DMS53 treated with DMSO at 0.1 percent for 48 hours (cell line): Measurements from ENCODE around the gene CTNNA3.
A peak's percentile ranks its signal among the peaks of the same experiment; 100 is the strongest.

Source experiments
- DNase-seq: peaks from one replicate; lab custom pipeline; 2025; ENCODE audit not compliant: unreplicated experiment; lab: John Stamatoyannopoulos, UW

Gene CTNNA3

DNA sequence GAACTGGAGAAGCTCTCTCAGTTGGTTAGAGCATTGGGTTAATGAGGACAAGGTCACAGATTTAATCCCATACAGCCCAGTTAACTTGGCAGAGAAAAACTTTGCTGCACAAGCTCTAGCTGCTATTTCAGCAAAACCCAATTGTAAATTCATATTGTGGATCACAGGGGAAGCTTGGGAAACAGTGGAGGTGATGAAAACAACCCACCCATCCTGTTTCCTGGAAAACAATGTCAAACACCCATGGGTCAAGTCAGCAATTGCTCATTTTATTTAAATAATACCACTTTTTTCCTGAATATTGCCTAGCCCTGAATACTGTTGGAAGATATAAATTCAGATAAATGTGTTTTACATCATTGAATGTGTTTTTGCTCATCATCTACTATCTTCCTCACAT is 1670.8 kb downstream of the CTNNA3 start:
- no peak for DNase-seq

DNA sequence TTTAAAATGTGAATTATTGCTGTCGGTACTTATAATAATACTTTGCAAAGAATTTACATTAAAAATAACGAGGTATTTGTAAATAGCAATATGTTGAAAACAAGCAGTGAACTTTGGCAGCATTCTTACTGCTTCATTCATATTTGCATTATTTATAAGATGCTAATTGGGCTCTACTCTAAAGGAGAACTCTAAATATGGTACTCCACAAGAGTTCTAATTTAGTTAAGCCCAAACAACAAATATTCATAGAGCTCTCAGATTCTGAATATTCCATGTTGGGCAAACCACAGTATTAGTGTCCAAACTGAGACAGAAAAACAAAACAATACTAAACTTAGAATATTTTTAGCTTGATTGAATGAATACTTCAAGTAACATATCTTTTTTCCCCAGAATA is 1674.6 kb downstream of the CTNNA3 start:
- no peak for DNase-seq

GRCh38 chr10:66008221-66008620 is 1687.8 kb downstream of the CTNNA3 start:
- DNase-seq, result no peak

- DNase-seq, result no peak
Observed at GRCh38 chr10:66006411-66006810, 1689.6 kb downstream of the CTNNA3 start.

DNA sequence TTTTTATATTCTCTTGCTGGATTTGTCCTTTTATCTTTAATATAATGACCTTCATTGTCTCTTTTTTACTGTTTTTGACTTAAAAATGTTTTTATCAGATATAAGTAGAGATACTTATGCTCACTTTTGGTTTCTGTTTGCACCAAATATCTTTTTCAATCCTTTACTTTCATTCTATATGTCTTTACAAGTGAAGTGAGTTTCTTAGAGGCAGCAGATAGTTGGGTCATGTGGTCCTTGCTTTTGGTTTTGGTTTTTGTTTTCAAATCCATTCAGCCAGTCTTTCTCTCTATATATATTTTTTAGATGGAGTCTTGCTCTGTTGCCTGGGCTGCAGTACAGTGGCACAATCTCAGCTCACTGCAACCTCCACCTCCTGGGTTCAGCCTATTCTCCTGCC is 1702.5 kb downstream of the CTNNA3 start:
- DNase-seq, result no peak

- no peak for DNase-seq
Observed at GRCh38 chr10:65968871-65969270, 1727.1 kb downstream of the CTNNA3 start.

GRCh38 chr10:65968437-65968836 is 1727.6 kb downstream of the CTNNA3 start:
- DNase-seq, result no peak

DNA sequence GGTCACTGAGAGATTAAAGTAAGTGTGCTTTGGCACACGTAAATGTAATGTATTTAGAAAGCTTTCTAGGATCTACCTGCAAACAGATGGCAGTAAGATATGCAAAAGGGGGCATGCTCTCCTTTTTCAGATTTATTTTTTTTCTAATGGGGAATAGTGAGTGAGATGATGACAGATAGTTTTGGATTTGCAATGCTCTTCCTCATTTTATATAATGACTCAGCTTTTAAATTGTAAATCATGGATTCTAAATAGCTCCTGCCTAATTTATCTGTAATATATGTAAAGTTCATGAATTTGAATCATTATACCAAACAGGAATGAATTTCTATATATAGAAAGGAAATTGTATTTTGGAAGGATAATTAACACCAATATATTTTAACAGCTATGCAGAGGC is 1731.8 kb downstream of the CTNNA3 start:
- DNase-seq, result no peak

DNA sequence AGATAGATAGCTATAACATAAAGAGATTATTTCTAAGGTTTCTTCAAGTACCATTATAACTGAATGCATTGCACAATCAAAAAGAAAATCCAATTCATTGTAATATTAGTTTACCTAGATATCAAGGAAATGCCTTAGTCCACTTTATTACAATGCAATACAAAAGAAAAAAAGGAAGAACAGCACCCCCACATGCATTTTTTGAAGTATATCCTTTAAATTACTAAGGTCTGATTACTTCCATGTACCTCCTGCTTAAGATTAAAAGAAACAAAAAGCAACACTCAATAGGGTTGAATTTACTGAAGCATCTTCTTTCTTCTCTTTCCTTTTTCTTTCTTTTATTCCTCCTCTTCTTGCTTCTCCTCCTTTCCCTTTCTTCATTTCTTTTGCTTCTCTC is 1743.9 kb downstream of the CTNNA3 start:
- DNase-seq, result no peak

- DNase-seq, result no peak
Observed at GRCh38 chr10:65950075-65950474, 1745.9 kb downstream of the CTNNA3 start.

- DNase-seq, result peak; percentile 20
Observed at GRCh38 chr10:65949526-65949925, 1746.5 kb downstream of the CTNNA3 start.

DNA sequence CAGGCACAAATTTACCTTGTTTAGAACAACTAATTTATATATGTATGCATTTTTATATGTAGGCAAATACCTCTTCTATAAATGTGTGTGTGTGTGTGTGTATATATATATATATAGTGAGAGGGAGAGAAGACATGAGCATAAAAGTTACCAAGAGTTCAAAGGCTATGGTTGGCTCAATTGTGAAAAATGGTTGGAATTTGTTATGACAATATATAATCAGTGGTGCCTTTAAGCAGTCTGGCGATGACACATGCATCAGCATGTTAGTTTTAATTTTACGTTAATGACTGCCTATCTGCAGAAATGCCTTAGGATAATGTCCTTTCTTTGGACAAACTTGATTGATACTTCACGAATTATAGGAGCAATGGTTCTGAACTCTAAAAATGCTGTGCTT is 1750.9 kb downstream of the CTNNA3 start:
- no peak for DNase-seq

DNA sequence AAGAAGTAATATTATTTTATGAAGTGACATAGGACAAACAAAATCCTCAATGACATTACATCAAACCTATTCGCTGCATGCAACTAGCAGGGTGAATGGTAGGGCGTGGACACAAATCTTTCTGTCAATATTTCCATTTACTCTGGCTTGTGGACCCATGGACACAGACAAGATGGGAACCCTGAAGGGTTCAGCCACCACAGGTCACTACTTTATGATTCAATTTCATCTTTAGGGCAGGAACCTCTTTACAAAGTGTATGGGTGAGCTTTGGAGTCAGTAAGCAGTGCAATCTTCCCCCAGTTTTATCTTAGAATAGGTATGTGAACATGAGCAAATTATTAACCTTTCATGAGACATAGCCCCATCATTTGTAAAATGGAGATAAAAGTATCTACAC is 1752.5 kb downstream of the CTNNA3 start:
- DNase-seq, result no peak

- DNase-seq, result no peak
Observed at GRCh38 chr10:65940816-65941662, 1755.0 kb downstream of the CTNNA3 start.

GRCh38 chr10:65940105-65940504 is 1755.9 kb downstream of the CTNNA3 start:
- no peak for DNase-seq

- no peak for DNase-seq
Observed at GRCh38 chr10:65931291-65932070, 1764.5 kb downstream of the CTNNA3 start.

GRCh38 chr10:65911151-65911835 is 1784.7 kb downstream of the CTNNA3 start:
- no peak for DNase-seq

DNA sequence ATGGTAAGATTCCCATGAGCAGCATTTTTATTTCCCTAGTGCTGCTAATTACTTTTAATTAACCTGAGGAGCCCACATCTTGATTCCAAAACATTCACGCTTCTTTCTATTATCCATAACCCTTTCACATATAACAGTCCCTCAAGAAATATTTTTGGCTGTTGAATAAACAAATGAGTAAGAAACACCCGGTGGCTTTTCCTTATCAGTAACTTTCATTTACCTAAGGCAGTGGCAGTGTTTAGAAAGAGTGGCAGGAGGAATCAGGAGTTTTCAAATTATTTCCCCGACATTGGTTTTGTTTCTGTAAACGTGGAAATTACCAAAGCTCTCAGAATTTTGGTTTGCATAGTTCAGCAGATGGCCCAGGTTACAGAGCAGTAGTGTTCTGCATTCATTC is 1785.8 kb downstream of the CTNNA3 start:
- no peak for DNase-seq

DNA sequence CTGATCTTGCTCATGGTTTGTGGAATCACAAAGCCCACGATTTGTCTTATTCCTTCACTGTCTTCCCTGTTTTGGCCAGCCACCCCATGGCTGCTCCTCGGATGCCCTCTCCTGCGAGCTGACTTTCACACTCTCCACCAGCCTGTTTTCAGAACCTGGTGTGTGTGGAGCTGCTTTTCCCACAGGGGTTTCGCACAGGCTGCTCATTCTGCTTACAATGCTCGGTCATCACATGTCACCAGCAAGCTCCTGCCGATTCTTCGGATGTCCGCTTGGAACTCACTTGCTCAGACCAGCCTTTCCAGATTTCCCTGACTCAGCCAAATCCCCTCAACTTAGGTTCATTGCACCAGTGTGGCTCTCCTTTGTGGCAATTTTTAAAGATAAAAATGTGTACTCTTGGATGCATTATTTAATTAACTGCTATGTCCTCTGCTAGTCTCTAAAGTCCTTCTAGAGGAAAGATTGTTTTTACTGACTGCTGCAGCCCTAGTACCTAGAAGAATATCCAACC is 1788.7 kb downstream of the CTNNA3 start:
- no peak for DNase-seq

DNA sequence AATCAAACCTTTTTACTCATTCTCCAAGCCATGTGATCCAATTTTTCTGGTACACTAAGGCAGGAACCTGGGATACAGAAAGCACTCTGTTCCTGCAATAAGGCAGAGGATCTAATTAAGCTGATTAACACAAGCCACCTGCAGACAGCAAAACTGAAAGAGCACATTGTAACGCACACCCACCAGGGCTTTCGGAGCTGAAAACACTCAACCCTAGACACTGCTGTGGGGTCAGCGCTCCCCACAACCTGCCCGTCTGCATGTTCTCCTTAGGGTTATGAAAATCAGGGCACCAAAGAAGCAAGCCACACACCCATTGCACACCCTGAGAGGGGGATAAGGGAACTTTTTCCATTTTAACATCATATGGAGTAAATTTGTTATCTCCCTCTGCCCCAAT is 1792.4 kb downstream of the CTNNA3 start:
- no peak for DNase-seq

- no peak for DNase-seq
Observed at GRCh38 chr10:65900271-65900670, 1795.7 kb downstream of the CTNNA3 start.

DNA sequence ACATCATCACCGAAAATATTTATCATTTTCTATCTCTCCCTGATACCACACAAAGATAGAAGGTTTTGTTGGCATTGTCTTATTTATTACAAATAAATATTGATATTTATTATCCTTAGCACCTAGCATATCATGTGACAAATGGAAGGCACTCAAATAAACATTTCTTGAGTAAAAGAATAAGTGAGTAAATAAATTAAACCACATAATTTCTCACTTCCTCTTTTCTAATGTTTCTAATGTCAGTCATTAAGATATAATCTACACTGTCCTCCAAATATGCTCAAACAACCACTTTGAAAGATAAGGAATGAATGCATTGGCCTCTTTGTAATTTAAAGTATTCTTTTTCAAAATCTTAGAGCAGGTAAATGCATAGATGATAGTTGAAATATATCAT is 1797.9 kb downstream of the CTNNA3 start:
- DNase-seq, result no peak
